Suprapubic skin (tissue), 3 donors: ENCODE measurements around the gene MET.

ENCODE experiments used
- CTCF ChIP-seq, 2 donors: fragments of 200-600 bp in 1 of 2; fragments of 450-650 bp in 1 of 2; sonication (generic) in 1 of 2; IDR thresholded peaks; one replicate each; pipeline ENCODE4 v1.5.1; 2016 to 2019; ENCODE audit warnings: antibody characterized with exemption in 2 of 2, mild to moderate bottlenecking in 1 of 2, moderate library complexity in 1 of 2
- EP300 ChIP-seq: sonication (generic); formaldehyde crosslinking; IDR thresholded peaks from one replicate; pipeline ENCODE4 v1.6.1; 2017; ENCODE audit warnings: antibody characterized with exemption
- POLR2A ChIP-seq, 2 donors: fragments of 450-650 bp; IDR thresholded peaks; one replicate each; pipeline ENCODE4 v1.6.1; 2017; ENCODE audit warnings: antibody characterized with exemption in 2 of 2, mild to moderate bottlenecking in 2 of 2, moderate library complexity in 2 of 2

GRCh38 chr7:116793795-116794340 is 121.9 kb downstream of the MET start:
- TF ChIP-seq CTCF (IDR thresholded peaks at IDR 0.05) (no peak), POLR2A (IDR thresholded peaks at IDR 0.05) (no peak), EP300 (no peak)
